ENCODE data around the gene PLAC9. TPM values are rescaled to one million over a fixed set of nuclear protein-coding genes. Genes with fewer than 3 reads are reported as not detected.
"Not testable (repeated sequence)": the region's sequence is repeated elsewhere in the genome, so short reads cannot be mapped to it uniquely, and the experiment has no call there.

Gene PLAC9
- polyA plus RNA-seq, 3 donors: 16.4 to 29.3 (median 27.7) TPM

GRCh38 chr10:80131499-80131901 is 1.0 kb upstream of the PLAC9 start:
- no peak for DNase-seq (ENCODE audit: extremely low read depth in 1 of 11, low read depth in 9 of 11, low spot score in 4 of 11)

DNA sequence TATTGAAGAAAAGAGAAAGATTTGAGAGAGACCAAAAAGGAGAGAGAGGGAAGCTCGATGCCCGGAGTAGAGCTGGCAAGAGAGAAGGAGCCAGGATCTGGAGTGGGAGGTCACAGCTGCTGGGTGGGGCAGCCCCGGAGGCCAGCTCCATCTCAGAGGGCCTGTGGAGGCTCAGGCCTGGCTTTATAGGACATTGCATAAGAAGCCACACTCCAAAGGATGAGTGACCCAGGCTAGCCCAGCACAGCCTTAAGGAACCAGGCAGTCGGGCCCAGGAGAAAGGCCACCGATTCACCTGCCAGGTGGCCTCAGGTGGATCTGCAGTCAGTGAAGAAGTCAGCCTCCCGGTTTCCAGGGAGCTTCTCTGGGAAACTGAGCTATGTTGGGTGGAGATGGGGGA is 676 bp downstream of the PLAC9 start:
- DNase-seq (ENCODE audit: extremely low read depth in 1 of 11, low read depth in 9 of 11, low spot score in 4 of 11): no peak

DNA sequence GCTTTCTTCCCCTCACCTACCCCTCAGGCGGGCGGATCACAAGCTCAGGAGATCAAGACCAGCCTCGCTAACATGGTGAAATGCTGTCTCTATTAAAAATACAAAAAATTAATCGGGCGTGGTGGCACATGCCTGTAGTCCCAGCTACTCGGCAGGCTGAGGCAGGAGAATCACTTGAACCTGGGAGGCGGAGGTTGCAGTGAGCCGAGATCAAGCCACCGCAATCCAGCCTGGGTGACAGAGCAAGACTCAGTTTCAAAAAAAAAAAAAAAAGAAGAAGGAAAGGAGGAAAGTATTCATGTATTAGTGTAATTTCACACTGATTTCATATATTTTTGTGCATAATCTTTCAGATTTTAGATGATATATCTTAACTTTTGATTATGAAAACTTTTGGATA is 1.2 kb downstream of the PLAC9 start:
- not testable (repeated sequence) for DNase-seq (ENCODE audit: extremely low read depth in 1 of 11, low read depth in 9 of 11, low spot score in 4 of 11)

- peak in 3 of 11 donors; percentile 22 to 60 (median 54) for DNase-seq (ENCODE audit: extremely low read depth in 1 of 11, low read depth in 9 of 11, low spot score in 4 of 11)
Observed at GRCh38 chr10:80136134-80136571, 3.6 kb downstream of the PLAC9 start.

GRCh38 chr10:80137031-80137862 is 4.7 kb downstream of the PLAC9 start:
- no peak for DNase-seq (ENCODE audit: extremely low read depth in 1 of 11, low read depth in 9 of 11, low spot score in 4 of 11)

DNA sequence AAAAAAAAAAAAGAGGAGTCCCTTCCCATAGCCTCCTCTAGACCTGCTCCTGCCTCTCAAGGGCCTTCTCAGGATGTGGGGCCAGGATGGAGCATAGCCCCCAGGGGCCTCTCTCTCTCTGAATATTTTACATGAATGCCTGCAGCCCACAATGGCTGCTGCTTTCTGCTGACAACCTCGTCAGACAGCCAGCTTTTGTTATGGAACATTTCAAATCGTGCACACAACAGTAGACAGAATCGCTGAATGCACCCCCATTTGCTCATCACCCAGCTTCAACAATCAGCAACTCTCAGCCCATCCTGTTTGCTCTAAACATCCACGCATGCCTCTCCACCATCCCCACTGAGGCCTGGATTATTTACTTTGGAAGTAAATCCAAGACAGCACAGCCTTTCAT is 5.4 kb downstream of the PLAC9 start:
- no peak for DNase-seq (ENCODE audit: extremely low read depth in 1 of 11, low read depth in 9 of 11, low spot score in 4 of 11)

GRCh38 chr10:80139265-80139664 is 6.7 kb downstream of the PLAC9 start:
- no peak for DNase-seq (ENCODE audit: extremely low read depth in 1 of 11, low read depth in 9 of 11, low spot score in 4 of 11)

DNA sequence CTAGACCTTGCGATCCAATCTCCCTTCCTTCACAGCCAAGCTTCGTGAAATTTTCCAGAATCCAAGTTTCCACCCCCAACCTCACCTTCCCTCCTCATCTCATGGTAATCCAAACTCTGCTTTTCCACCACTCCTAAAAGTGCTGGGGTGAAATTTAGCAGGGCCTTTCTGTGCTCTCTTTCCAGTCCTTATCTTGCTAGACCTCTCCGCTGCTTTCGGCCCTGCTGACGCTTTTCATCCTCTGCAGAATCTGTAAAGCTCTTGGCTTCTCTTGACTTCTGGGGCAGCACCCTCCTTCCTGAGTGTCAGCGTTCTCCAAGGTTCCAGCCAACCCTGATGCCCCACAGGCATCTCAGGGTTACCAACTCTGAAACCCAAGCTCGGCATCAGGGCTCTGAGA is 7.7 kb downstream of the PLAC9 start:
- DNase-seq (ENCODE audit: extremely low read depth in 1 of 11, low read depth in 9 of 11, low spot score in 4 of 11): no peak

DNA sequence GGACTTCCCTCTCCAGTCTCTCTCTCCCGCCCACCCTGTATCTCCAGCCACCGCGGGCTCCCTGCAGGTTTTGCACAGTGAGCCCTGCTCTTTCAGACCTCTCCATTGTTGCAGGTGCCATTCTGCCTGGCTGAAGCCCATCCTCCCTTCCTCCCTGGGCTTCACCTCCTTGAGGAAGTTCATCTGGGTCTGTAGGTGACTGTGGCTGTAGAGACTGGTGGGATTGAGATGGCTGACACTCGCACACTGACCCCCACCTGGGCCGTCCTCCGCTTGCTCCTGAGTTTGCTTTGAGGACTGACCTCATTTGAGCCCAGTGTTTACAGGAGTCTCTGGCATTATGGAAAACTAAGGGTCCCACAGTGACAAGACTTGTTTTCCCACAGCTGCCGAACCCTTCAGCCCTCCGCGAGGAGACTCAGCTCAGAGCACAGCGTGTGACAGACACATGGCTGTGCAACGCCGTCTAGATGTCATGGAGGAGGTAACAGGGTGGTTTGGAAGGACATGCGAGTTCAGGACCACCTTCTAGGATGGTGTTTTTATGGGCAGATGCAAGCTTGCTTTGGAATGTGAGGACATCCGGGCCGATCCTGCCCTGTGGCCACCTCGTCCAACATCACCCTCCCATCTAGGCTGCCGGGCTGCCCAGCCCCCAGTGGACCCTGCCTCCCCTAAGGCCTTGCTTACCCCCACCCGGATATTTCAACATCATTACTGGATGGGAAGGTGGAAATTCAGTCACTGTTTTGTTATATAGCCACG is 9.3 kb downstream of the PLAC9 start:
- DNase-seq (ENCODE audit: extremely low read depth in 1 of 11, low read depth in 9 of 11, low spot score in 4 of 11): no peak

GRCh38 chr10:80144067-80144695 is 11.7 kb downstream of the PLAC9 start:
- DNase-seq (ENCODE audit: extremely low read depth in 1 of 11, low read depth in 9 of 11, low spot score in 4 of 11): peak in 1 of 11 donors; percentile 14

GRCh38 chr10:80144696-80145131 is 12.2 kb downstream of the PLAC9 start:
- DNase-seq (ENCODE audit: extremely low read depth in 1 of 11, low read depth in 9 of 11, low spot score in 4 of 11): no peak

GRCh38 chr10:80145406-80146308 is 13.1 kb downstream of the PLAC9 start:
- not testable (repeated sequence) for DNase-seq (ENCODE audit: extremely low read depth in 1 of 11, low read depth in 9 of 11, low spot score in 4 of 11)

GRCh38 chr10:80146918-80147317 is 14.4 kb downstream of the PLAC9 start:
- no peak for DNase-seq (ENCODE audit: extremely low read depth in 1 of 11, low read depth in 9 of 11, low spot score in 4 of 11)

- DNase-seq (ENCODE audit: extremely low read depth in 1 of 11, low read depth in 9 of 11, low spot score in 4 of 11): no peak
Observed at GRCh38 chr10:80148166-80148805, 15.8 kb downstream of the PLAC9 start.

DNA sequence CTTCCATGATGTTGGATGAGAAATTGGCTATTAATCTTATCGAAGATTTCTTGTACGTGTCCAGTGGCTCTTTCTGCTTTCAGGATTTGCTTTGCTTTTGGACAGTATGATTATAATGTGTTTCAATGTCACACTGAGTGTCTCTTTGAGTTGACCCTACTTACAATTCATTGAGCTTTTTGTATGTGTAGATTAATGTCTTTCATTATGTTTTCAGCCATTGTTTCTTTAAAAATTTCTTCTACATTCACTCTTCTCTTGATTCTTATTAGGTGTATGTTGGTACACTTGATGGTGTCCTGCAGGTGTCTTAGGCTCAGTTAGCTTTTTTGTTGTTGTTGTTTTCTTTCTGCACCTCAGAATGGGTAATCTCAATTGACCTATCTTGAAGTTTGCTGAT is 16.6 kb downstream of the PLAC9 start:
- no peak for DNase-seq (ENCODE audit: extremely low read depth in 1 of 11, low read depth in 9 of 11, low spot score in 4 of 11)

- no peak for DNase-seq (ENCODE audit: extremely low read depth in 1 of 11, low read depth in 9 of 11, low spot score in 4 of 11)
Observed at GRCh38 chr10:80150172-80150571, 17.6 kb downstream of the PLAC9 start.

- DNase-seq (ENCODE audit: extremely low read depth in 1 of 11, low read depth in 9 of 11, low spot score in 4 of 11): no peak
Observed at GRCh38 chr10:80152820-80153219, 20.3 kb downstream of the PLAC9 start.

DNA sequence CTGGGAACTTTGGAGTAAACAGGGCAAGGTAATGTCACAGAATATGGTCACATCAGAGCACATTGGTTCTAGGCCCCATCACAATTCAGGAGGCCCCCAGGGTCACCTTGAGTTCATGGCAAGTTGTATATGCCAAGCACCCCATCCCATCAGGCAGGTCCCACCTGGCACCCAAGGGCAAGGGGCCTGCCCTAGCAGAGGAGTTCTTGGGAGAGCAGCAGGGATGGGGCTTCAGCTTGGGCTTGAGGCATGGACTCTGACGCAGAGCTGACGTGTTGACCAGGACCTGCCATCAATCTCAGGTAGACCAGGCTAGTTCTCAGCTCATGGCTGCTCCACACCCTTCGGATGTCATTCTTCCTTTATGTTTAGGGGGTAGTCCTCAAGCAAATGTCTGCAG is 20.9 kb downstream of the PLAC9 start:
- DNase-seq (ENCODE audit: extremely low read depth in 1 of 11, low read depth in 9 of 11, low spot score in 4 of 11): no peak

Measured in renal cortex interstitium (tissue), 11 donors.